Fibroblast of skin of scalp (primary cell): ENCODE data around the gene NOC2L.

Source experiments
- DNase-seq: peaks from one replicate; pipeline ENCODE4 v3.0.0-alpha.2; 2013

NOC2L gene

DNA sequence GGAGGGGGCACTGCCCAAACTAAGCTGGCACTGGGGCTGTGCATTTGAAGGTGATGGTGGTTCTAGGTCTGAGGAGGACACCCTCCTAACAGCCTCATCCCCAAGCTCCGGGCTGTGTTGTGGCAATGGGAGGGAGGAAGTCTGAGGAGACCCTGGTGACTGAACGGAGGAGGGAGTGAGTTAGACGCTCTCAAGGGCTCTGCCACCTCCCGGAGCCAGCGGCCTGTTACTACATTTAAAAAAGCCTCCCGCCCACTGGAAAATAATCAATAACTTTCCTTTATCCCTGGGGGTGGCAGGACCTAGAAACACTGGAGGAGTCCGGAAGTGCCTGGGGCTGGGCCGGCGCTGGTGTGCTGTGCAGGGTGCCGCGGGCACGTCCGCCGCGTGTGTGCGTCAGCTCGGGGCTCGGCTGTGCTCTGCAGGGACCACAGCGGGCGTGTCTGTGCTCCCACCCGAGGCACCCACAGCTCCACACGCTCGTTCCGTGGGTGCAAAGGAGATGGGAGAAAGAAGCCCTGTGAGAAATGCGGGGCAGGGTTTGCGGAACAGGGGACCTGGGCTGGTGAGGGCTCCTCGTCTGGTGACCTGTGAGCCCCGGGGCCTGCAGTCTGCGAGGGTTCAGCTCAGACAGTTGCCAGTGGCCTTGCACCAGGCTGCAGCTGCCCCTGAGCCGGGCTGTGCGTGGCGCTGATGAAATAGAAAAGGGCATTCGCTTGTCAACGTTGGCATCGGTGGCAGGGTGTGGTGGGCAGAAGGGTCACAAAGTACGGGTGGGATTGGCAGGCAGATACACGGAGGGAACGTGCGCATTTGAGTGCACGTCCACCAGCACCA lies 30.0 kb downstream of the NOC2L start:
- no peak for DNase-seq

DNA sequence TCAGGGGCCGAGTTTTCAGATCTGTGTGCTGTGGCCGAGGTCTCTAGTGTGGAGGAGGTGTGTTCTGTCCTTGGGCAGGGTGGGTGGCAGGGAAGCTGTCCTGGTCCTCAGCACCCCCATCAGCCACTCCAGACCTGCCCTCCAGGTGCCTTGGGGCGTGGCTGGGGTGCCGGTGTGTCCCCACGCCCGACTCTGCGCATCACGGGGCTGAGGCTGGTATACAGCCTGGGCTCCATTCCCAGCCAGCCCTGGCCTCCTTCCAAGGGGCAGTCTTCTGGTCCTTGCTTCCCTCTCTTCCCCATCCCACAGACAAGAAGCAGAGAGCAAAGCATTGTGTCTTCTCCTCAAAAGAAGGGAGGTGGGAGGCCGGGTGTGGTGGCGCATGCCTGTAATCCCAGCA lies 31.3 kb downstream of the NOC2L start:
- DNase-seq: no peak

DNA sequence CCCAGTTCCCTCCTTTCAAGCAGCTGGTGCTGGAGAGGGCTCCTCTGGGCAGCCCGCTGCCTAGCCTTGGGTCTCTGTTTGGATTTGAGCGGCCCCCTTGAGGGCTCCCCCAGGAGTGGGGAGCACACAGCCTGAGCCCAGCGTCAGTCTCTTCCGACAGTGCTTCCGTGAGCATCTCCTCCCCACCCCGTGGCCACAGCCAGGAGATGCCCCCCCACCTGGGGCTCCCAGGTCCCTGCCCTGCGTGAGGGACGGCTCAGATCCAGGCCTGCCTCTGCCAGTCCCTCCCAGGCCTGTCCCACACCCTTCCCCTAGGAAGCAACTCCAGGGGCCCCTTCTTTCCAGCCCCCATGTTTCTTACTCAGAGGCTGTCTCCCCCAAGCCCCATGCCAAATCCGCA lies 31.8 kb downstream of the NOC2L start:
- DNase-seq: no peak

DNA sequence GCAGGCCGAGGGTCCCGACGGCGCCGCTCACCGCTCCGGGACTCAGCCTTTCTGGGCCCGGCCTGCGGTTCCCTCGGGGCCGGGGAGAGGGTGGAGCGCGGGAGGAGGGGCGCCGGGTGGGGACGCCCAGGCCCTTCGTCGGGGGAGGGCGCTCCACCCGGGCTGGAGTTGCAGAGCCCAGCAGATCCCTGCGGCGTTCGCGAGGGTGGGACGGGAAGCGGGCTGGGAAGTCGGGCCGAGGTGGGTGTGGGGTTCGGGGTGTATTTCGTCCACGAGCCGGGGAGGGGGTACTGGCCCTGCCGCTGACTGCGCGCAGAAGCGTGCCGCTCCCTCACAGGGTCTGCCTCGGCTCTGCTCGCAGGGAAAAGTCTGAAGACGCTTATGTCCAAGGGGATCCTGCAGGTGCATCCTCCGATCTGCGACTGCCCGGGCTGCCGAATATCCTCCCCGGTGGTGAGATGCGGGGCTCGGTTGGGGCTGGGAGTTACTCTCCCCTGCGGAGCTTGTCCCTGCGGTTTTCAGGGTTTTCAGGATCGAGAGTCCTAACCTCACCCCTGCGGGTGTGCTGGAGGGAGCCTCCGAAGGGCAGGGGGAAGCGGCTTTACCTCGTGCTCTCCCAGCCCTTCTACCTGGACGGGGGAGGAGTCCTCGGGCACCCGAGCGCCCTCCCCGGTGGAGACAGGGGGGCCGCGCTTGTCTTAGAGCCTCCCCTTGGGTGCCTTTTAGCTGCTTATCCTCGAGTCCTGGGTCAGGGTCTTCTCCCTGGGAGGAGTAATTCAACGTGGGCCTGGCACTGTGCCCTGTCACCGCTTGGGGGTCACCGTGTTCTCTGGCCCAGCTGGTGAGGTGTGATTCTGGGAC lies 33.3 kb downstream of the NOC2L start:
- peak; percentile 53 for DNase-seq

DNA sequence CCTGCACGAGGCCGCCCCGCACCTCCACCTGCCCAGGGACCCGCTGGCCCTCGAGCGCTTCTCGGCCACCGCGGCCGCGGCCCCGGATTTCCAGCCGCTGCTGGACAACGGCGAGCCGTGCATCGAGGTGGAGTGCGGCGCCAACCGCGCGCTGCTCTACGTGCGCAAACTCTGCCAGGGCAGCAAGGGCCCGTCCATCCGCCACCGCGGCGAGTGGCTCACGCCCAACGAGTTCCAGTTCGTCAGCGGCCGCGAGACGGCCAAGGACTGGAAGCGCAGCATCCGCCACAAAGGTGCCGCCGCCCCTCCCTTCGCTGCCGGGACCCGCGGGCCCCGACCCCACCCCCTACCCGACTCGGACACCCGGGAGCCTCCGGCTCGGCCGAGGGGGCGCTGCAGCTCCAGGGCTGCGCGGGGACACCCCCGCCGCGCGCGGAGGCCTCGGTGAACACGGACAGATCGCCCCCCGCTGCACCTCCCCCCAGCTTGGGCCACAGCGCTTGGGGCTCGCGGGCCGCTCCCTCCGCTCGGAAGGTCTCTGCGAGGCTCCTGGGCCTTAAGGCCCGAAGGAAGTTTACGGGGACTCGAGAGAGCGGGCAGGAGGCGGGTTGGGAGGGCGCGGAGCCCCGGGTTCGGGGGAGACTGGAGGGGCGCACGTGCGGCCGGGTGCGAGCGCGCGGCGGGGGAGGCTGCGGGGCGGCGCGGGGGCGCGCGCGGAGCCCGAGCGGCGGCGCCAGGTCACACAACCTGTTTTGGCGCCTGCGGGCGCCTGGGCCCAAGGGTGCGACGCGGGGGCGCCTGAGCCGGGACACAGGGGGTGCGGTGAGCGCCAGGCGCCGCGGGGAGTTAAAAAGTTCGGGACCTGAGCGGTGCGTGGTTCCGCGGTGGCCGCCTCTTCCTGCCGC lies 34.1 kb downstream of the NOC2L start:
- DNase-seq: no peak

DNA sequence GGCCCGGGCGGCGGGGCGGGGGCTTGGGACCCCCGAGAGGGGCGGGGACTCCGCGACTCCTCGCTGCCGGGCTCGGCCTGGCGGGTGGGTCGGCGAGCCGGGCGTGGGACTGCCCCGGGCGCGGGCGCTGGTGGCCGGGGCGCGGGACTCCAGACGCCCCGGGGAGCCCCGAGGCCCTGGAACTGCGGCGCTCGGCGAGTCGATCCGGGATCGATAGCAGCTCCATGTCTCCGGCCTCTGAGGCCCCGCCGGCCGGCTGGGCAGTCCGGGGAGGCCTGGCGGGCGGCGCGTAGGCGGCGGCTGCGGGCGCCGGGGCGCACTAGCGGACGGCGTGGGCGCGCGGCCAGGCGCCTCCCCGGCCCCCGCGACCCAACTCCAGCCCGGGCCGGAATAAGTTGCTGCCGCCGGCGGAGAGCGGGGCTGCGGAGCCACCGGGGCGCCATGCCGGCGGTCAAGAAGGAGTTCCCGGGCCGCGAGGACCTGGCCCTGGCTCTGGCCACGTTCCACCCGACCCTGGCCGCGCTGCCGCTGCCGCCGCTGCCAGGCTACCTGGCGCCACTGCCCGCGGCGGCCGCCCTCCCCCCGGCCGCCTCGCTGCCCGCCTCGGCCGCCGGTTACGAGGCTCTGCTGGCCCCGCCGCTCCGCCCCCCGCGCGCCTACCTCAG lies 34.9 kb downstream of the NOC2L start:
- no peak for DNase-seq

DNA sequence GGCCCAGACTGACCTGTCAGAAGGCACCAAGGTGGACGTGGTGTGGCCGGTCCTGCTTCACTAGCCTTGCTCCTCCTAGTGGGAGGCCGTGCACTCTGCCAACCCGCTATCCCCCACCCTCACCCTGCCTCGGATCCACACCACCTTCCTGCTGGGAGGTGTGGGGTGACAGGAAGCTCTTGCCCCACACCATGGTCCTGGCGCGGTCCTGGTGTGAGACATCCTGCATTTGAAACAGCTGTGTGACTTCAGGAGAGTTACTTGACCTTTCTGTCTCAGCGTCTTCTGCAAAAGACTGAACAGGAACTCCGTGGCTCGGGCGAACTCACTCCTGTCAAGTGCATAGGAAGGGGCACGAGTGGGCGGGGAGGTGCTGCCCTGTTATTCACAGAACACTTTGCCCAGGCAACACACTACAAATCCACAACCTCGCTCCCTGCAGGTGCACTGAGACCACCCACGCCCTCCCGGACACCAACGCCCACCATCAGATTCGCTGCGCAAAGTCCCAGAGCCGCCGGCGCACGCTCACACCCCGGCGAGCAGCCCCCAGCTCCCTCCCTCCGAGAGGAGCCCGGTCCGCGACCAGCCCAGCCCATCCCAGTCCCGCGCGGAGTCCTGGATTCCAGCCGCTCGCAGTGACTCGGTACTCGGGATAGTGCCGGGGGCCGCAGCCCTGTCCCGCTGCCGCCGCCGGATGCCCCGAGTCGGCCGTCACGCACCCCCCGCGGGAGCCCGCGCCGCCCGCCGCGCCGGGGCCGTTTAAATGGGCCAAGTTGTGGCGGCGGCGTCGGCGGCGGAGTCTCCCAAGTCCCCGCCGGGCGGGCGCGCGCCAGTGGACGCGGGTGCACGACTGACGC lies 35.7 kb downstream of the NOC2L start, which contains the start of gene SAMD11:
TSS of gene SAMD11 (plus strand) at position 793 of the 860 bp plus-strand sequence. CDS start 509 bp downstream, outside the sequence.
- DNase-seq: peak; percentile 92

DNA sequence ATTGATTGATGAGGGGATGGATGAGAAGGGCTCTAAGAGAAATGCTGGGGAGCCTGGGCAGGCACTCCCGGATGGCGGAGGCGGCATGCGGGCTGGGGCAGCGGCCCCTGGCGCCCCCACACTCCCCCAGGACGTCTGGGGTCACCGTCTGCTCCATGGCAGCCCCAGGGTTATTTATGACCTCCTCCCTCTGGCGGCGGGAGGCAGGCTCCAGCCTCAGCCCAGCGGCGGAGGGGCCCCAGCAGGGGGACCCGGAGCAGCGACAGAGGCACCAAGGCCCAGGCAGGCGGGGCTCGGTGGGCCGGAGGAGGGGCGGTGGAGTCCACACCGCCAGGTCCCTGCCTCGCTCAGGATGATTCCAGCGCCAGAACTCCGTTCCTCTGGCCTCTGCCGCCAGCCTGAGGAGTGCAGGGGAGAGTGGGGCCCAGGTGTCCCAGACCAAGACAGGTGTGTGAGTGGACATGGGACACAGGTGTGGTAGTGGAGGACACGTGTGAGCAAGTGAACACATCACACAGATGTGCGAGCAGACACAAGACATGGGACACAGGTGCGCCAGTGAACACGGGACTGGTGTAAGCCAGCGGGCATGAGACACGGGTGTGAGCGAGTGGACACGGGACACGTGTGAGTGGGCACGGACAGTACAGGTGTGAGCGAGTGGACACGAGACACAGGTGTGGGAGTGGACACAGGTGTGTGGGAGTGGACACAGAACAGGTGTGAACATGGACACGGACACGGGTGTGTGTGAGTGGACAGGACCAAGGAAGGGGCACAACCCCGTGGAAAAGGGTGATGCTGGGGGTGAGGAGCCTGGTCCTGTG lies 37.8 kb downstream of the NOC2L start:
- DNase-seq: peak; percentile 82

DNA sequence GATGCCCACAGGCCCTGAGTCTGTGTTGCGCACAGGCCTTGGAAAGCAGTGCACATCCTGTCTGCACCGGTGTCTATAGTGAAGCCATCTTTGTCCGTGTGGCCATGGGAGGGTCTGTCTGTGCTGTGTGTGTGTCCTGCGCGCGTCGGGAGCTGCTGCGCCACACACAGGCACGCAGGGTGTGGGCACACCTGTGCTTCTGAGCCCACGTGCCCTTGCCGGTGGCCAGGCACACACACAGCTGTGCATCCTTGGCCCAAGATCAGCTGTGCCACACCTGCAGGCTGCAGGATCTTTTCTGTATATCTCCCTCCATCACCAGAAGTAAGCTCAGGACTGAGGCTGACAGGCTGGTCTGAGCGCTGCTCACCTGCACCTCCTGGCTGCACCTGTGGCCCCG lies 38.5 kb downstream of the NOC2L start:
- DNase-seq: no peak

DNA sequence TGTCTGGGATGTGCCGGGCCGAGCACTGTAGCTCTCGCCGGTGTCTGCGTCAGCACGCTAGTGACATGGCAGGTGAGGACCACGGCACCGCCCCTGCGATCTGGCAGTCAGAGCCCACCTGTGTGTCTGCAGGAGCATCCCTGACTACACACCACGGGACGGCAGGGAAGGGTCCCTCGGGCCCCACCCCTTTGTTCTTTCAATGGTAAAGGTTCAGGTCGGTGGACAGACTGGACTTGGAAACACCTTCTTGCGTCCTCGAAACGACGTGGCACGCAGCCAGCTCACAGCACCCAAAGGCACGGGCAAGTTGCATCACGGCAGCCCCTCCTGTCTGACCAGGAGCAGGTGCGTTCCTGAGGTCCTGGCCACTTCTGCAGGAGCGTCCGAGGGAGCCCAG lies 39.0 kb downstream of the NOC2L start:
- no peak for DNase-seq

DNA sequence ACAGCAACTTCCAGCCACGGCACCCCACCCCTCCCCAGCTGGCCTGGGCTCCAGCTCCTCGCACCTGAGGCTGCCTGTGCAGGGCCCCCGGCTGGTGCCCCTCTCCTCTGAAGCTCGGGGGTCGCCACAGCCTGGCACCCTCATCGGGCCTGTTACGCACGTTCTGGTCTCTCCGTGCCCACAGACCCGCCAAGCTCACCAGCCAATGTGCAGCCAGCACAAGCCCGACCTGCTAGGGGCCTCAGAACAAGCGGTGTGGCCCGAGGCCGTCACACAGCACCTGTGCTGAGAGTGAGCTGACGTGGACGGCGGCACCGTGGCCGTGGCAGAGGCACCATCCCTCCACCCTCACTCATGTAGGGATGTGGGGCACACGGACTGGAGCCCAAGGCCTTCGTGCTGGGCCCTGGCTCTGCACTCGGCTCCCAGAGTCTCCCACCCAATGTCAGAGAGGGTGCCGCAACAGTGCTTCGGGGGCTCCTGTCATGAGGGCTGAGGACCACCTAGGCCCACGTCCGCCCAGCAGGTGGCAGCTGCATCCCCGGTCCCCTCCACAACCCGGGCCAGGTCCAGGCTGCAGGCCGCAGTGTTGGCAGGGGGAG lies 39.7 kb downstream of the NOC2L start:
- no peak for DNase-seq

DNA sequence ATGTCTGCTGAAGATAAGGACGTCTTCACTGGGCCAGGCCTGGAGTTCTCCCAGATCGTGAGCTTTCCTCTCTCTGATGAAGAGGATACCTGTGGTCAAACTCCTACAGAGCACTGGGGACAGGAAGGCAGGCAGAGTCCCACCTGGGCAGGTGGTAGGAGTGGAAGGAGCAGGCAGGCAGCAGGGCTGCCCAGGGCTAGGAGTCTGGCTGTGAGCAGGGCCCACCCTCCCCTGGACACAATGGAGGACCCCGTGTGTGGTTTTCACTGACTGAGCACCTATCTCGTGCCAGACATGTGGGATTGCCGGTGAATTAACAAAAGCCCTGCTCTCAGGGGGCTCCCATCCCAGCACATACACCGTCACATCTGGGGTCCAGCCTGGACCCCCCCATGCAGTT lies 40.2 kb downstream of the NOC2L start:
- no peak for DNase-seq

DNA sequence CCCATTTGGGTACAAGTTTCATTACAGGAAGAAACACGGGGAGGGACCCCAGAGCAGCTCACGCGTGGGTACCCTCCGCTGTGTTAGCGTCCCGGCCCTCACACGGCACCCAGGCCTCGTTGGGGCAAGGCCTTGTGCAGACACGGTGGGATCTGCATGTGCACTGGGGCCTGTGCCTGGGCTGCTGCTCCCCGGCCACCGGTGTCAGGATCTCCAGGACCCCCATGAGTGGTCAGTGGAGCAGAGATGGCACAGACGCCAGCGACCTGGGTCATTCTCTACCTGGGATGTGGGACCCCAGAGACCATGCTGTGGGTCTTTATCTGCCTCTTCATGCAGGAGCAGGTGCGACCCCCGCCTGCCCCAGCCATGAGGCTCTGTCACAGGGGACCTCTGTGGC lies 40.7 kb downstream of the NOC2L start:
- DNase-seq: no peak

DNA sequence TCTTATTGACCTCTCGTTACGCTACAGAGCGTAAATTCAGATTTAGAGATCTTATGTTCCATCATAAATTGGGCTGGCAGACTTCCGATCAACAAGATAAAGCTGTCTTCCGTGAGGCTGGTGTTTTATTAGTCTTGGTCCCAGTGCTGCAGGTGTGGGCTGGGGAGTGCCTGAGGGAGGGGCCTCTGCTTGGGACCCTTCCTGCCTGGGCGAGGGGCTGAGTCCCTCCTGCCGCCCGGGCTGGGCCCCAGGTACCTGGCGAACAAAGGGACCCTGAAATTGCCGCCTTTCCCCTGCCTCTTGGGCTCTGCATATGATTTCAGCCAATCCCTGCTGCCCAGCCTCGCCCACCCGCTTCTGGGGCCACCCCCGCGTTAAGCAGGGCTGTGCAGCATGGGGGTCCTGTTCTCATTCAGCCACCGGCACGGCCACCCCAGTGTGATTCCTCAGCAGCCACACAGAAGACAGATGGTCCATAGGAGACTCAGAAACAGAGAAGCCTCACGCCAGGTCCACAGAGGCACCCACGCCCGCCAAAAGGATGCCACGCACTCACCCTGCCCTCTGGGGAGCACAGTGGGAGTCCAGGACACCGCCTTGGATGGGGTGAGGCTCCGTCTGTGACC lies 41.5 kb downstream of the NOC2L start:
- no peak for DNase-seq

DNA sequence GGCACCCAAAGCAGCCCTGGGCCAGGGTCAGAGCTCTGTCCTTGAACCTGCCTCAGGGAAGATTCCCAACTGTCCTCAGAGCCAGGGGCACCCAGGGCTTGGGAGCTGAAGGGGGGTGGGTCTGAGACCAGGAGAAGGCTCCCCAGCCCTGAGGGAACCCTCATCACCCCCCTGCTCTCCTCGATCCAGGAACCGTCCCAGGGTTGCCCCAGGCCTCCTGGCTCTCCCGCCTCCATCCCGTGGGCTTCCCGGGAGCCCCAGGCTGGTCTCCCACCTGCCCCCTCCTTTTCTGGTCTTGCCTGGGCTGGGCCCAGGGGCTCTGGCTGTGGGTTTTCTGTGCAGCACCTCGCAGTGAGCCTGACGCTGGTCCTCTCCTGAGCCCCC lies 42.0 kb downstream of the NOC2L start:
- DNase-seq: no peak

DNA sequence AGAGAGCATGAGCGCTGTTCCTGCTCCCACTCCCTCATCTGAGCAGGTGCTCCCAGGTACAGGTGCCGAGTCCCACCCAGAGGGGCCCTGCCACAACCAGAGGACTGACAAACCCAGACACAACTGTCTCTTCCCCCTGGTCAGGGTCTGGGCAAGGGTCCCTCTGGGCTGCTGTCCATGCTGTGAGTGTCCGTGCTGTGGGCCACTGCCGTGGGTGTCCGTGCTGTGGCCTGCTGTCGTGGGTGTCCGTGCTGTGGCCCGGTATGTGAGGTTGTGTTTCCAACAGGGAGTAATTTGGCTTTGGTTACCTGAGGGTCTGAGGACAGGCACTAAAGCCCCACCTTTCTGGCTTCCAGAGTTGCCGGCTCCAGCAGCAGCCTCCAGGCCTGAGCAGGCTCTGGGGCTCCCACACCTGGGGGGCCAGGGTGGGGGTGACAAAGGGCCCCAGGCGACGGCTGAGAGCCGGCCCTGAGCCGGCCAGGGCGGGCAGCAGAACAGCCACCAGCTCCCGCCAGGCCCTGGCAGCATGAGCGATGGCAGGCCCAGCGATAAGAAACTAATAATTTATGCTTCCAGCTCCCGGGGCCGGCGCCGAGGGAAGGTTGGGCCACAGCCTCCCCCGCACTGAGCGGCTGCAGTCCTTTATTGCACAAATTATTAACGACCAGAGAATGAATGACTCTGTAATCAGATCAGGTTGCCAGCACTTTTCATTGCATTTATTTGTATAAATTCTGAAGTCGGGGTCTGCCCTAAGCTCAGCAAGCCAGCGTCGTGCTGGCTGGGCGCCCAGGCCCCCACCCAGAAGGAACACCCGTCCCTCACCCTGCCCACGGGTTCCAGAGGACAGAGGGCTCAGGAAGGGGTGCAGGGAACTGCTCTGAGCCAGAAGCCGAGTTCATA lies 42.6 kb downstream of the NOC2L start:
- DNase-seq: no peak

DNA sequence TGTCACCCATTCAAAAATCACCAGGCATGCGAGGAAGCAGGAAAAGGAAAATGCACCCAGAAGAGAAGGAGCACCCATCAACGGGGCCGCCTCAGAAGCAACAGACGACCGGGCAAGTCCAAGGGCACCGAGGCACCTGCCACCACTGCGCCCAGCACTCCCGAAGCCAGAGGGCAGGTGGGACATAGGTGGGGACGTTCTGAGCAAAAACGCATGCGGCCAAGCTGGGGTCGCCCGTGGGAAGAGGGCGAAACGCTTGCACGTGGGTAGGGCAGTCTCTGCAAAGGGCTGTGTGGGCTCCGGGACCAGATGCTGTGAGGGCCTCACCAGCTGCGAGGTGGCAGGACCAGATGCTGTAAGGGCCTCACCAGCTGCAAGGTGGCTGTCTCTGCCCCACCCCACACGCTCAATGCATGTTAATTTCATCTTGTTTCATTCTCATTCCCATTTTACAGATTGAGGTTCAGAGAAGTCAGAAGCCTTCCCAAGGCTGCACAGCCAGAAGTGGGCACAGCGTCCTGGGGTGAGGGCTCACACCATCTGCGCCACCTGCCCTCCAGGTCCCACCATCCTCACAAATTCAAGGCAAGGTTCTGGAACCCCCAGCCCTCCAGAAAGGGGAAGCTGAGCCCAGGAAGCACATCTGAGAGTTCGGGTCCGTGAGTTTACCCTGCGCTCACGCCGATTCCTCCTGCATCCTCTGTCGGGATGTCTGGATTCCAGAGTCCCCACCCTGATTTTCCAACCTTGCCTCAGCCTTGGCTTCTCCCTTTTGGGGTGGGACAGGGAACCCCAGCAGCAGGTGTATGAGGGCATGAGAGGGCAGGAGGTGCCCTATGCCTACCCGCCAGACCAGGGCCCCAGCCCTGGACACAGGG lies 43.5 kb downstream of the NOC2L start:
- no peak for DNase-seq
